ENCODE measurements around the gene CNKSR2. TPM values are rescaled to one million over a fixed set of nuclear protein-coding genes. Genes with fewer than 3 reads are reported as not detected.
A peak's percentile ranks its signal among the peaks of the same experiment; 100 is the strongest.

The CNKSR2 gene
- total RNA-seq, 1 experiment from 2014 or later, result 33.0 TPM

DNA sequence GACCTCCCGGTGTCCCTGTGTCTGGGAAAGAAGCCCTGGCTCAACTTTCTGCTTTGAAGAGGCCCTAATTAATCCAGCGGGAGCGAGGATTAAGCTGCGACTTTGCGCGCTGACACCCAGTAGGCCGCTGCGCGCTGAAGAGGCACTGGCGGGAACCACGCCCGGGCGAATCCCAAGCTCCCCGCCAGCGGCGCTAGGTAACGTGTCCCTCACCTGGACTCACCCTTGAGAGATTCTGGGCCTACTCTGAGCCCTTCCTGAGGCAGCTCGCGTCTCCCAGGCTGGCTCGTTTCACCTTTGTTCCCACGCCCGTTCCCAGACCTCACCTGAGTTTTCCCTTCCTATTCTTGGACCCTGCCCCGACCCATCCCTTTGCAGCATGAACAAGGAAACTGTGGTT lies 284.5 kb downstream of the CNKSR2 start:
- Histone ChIP-seq H3K27ac (peak overlapping the region; percentile 35), H3K4me1 (peaks cover 15% of the 10 kb centered on the region), H3K9me3 (replicated peaks) (no peaks in the 10 kb centered on the region), H3K27me3 (no peaks in the 10 kb centered on the region), H3K4me3 (no peak overlapping the region), H3K36me3 (no peaks in the 10 kb centered on the region)
- no peak for DNase-seq

DNA sequence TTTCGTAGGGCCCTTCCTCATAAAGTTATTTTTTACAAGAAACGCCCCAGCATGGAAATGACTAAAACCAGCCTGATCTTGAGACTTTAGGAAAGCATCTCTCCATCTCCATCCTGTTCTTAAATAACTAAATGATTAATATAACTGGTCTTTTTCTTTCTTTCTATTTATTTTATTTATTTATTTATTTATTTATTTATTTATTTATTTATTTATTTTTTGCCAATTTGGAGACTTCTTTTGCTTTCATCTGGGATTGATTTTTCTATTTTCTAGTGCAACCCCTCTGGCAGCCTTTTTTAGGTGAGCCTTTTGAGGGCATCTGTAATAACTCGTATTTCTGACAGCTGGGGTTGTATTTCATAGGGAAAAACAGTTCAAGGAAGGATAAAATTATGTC lies 285.1 kb downstream of the CNKSR2 start:
- no peaks in the 10 kb centered on the region for H3K36me3 ChIP-seq
- H3K4me1 ChIP-seq, result peaks cover 15% of the 10 kb centered on the region
- no peaks in the 10 kb centered on the region for H3K9me3 ChIP-seq (replicated peaks)
- H3K4me3 ChIP-seq, result no peak overlapping the region
- H3K27me3 ChIP-seq, result no peaks in the 10 kb centered on the region
- peak overlapping the region; percentile 35 for H3K27ac ChIP-seq
- DNase-seq, result no peak

DNA sequence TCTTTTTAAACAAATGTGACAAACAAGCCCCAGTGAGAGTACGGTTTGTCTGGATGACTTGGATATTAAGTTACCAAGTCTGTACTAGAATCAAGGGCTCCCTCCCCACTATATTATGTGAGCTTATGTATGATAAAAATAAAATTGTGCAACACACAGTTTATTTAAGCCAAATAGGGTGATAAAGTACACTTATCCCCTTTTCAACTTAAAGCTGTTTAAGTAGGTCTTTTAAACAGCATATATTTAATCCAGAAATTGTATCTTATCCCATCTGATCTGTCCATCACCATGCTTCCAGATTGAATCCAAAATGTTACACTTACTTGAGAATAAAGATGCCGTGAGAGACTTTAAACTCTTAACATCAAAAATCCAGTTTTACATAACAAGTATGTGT lies 285.9 kb downstream of the CNKSR2 start:
- Histone ChIP-seq H3K27ac (no peak overlapping the region), H3K27me3 (no peaks in the 10 kb centered on the region), H3K4me1 (peaks cover 13% of the 10 kb centered on the region), H3K4me3 (no peak overlapping the region), H3K9me3 (replicated peaks) (no peaks in the 10 kb centered on the region), H3K36me3 (no peaks in the 10 kb centered on the region)
- DNase-seq, result peak in 1 of 2 experiments; percentile 29

DNA sequence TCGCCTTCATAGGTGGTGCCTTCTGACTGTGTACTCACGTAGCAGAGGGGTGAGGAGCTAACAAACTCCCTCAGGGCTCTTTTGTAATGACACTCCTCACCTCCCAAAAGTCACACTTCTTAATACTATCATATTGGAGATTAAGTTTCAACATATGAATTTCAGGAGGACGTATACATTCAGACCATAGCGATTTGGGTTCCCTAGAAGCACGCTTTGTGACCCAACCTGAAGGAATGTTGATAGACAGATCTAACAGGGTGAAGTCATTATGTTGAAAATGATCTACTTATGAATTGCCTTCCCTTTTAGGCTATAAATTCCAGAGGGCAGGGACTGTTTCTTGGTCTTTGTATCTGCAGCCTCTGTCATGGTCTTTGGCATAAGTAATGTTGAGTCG lies 287.1 kb downstream of the CNKSR2 start:
- H3K27ac ChIP-seq, result no peak overlapping the region
- H3K36me3 ChIP-seq, result no peaks in the 10 kb centered on the region
- DNase-seq, result no peak
- H3K27me3 ChIP-seq, result no peaks in the 10 kb centered on the region
- H3K4me1 ChIP-seq, result peaks cover 13% of the 10 kb centered on the region
- H3K9me3 ChIP-seq (replicated peaks), result no peaks in the 10 kb centered on the region
- H3K4me3 ChIP-seq, result no peak overlapping the region

DNA sequence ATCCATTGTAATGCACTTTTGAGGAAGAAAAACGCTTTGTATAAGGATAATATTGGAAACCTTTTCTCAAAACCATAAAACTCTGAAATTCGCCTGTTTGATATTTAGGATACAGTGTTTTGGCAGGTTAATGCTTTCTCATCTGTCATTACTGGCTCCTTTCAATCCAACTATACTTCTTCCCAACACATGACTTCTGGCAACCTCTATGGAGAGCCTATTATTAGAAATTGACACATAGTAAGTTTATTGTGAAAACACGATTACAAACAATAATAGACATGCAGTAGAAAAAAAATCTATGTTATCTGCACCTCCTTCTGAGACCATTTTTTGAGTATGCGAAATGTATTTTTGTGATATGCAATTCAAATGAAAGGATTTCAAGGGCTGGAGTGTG lies 288.5 kb downstream of the CNKSR2 start:
- Histone ChIP-seq H3K9me3 (replicated peaks) (no peaks in the 10 kb centered on the region), H3K27ac (no peak overlapping the region), H3K36me3 (no peaks in the 10 kb centered on the region), H3K27me3 (no peaks in the 10 kb centered on the region), H3K4me1 (peaks cover 13% of the 10 kb centered on the region), H3K4me3 (no peak overlapping the region)
- DNase-seq, result no peak

DNA sequence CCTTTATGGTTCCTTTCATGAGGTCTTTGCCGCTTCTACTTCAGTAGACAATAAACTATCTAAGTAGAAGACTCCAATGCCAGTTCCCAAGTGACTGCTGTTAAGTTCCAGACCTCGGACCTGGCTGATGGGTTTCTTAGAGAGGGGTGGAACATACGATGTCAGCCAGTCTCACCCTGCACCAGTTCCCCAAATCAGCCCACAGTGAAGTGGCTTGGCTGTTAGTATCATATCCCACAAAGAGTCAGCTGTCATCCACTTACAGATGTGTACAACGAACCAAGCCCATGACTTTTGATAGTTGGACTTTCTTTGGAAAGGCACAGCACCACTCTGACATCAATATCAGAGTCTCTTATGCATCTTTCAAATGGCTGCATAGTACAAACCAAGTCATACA lies 292.0 kb downstream of the CNKSR2 start:
- no peak overlapping the region for H3K27ac ChIP-seq
- H3K4me3 ChIP-seq, result no peak overlapping the region
- H3K9me3 ChIP-seq (replicated peaks), result no peaks in the 10 kb centered on the region
- H3K36me3 ChIP-seq, result no peaks in the 10 kb centered on the region
- no peak for DNase-seq
- H3K27me3 ChIP-seq, result no peaks in the 10 kb centered on the region
- H3K4me1 ChIP-seq, result no peaks in the 10 kb centered on the region; the same call in none of the 2 replicates

DNA sequence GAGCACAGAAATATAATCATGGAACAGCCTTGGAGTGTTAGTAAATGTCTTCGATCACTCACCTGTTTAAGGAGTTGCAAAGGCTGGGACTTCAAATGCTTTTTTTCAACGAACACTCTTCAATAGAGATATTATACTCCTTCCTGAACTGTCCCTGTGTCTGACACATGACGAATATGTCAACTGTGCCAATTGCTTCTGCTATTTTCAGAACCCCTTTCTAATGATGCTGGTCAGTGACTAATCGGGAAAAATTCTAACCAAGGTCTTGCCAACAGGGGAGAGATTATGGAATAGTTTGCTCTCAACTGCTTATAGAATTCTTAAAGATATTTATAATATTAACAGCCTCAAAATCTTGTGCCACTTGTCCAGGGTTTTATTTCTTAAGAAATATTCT lies 292.5 kb downstream of the CNKSR2 start:
- Histone ChIP-seq H3K36me3 (no peaks in the 10 kb centered on the region), H3K27me3 (no peaks in the 10 kb centered on the region), H3K27ac (no peak overlapping the region), H3K4me3 (no peak overlapping the region), H3K9me3 (replicated peaks) (no peaks in the 10 kb centered on the region), H3K4me1 (no peaks in the 10 kb centered on the region; the same call in none of the 2 replicates)
- peak in 1 of 2 experiments; percentile 11 for DNase-seq

DNA sequence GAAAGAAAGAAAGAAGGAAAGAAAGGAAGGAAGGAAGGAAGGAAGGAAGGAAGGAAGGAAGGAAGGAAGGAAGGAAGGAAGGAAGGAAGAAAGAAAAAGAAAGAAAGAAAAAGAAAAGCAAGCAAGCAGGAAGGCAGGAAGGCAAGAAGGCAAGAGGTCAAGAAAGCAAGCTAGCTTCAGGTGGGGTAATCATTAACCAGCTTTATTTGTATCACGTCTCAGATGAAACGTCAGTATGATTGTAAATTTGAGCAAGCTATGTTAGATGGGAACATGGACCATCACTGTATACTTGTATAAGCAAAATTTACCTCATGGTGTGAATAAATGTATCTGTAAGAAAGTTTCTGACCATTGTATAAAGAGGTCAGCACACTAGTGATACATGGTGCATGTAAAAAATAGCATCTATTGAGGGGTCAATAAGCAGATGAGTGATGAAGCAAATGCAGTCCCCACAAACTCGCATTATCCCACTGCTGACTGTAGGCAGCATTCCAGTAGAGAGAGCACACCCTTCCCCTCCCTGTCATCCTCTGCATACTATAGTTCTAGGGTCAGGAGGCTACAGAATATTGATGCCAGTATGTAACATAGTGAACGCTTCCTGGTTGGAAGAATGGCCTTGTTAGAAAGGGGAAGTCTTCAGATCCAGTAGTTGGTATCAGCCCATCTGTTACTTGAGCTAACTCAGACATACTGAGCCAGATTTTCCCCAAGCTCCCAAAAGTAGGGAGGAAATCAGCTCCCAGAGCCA lies 300.4 kb downstream of the CNKSR2 start:
- Histone ChIP-seq H3K27me3 (no peaks in the 10 kb centered on the region), H3K4me1 (no peaks in the 10 kb centered on the region)

DNA sequence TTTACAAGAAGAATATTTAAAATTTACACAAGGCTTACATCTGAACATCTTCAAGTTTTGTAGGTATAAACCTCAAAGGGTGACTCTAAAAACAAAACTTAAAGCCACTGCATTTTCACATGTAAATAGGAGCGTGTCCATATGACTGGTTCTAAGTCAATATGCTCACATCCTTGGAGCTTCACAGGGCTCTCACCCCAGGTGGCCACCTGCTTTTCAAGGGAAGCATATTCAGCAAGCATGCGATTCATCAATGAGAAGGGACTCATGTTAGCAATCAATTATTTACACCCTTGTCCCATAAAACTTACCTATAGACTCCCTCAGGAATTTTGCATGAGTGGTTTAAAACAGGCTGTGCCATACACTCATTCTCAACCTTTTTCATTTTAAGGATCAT lies 301.7 kb downstream of the CNKSR2 start:
- Histone ChIP-seq H3K27ac (no peak overlapping the region), H3K27me3 (no peaks in the 10 kb centered on the region), H3K36me3 (no peaks in the 10 kb centered on the region), H3K4me1 (no peaks in the 10 kb centered on the region), H3K9me3 (replicated peaks) (no peaks in the 10 kb centered on the region), H3K4me3 (no peak overlapping the region)
- DNase-seq, result no peak

More for the DNA sequence above, 300.4 kb downstream of the CNKSR2 start:
- no peaks in the 10 kb centered on the region for H3K36me3 ChIP-seq
- H3K9me3 ChIP-seq (replicated peaks), result no peaks in the 10 kb centered on the region
- H3K4me3 ChIP-seq, result no peak overlapping the region
- DNase-seq, result no peak
- H3K27ac ChIP-seq, result no peak overlapping the region

DNA sequence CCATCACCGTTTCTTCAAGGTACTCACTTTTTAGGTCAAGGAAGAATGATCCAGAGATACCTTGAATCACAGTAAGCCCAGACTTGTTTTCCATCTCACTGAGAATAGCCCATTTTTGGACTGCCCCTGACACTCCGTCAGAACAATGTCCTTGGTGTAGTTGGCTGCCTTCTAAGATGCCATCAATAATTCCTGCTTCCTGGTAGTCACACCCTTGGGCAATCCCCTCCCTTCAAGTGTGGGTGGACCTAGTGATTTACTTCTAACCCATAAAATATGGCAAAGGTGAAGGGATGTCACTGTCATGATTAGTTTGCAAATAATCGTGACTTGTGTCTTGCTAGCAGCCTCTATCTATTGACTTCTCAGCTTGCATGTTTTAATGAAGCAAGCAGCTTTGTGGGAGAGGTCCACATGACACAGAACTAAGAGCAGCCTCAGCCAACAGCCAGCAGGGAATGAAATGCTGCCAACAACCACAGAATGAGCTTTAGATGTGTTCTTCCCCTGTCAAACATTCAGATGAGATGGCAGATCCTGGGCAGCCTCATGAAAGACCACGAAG lies 303.9 kb downstream of the CNKSR2 start:
- DNase-seq, result no peak
- H3K4me1 ChIP-seq, result no peaks in the 10 kb centered on the region
- H3K27me3 ChIP-seq, result no peaks in the 10 kb centered on the region
- no peaks in the 10 kb centered on the region for H3K9me3 ChIP-seq (replicated peaks)
- H3K4me3 ChIP-seq, result no peak overlapping the region
- no peaks in the 10 kb centered on the region for H3K36me3 ChIP-seq
- H3K27ac ChIP-seq, result no peak overlapping the region

DNA sequence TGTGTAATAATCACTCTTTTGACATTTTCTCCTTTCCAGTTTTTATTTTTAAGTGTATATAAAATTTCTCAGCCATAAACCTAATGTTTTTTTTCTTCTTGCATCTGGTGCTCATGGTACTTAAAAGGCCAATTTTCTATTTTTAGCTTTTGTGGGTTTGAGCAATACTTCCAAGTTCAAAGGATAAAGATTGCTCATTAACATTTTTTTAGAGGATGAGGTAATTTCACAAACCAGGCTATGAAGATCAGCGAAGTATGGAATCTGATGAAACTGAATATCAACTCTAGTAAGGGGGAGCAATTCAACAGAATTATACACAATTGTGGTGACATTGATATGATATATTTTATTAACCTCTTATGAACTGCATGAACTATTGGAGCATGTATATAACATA lies 309.7 kb downstream of the CNKSR2 start:
- no peak for DNase-seq
- Histone ChIP-seq H3K4me3 (no peak overlapping the region), H3K36me3 (no peaks in the 10 kb centered on the region), H3K9me3 (replicated peaks) (no peaks in the 10 kb centered on the region), H3K4me1 (no peaks in the 10 kb centered on the region), H3K27me3 (no peaks in the 10 kb centered on the region), H3K27ac (no peak overlapping the region)

DNA sequence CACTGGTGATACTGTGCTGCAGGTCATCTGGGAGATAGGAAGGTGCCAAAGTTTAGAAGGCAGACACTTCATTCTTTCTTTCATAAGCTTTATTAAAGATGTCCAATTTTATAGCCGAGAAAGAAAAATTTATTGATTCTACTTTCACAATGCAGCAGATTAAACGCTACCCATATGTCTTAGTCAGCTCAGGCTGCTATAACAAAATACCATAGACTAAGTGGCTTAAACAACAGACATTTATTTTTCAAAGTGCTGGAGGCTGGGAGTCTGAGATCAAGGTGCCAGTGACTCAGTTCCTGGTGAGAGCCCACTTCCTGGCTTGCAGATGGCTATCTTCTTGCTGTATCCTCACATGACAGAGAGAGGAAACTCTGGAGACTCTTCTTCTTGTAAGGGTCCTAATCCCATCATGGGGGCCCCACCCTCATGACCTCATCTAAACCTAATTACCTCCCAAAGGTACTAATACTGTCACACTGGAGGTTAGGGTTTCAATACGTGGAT lies 317.3 kb downstream of the CNKSR2 start:
- no peaks in the 10 kb centered on the region for H3K36me3 ChIP-seq
- no peak overlapping the region for H3K4me3 ChIP-seq
- H3K4me1 ChIP-seq, result no peaks in the 10 kb centered on the region
- H3K9me3 ChIP-seq (replicated peaks), result no peaks in the 10 kb centered on the region
- no peaks in the 10 kb centered on the region for H3K27me3 ChIP-seq
- H3K27ac ChIP-seq, result no peak overlapping the region
- no peak for DNase-seq

DNA sequence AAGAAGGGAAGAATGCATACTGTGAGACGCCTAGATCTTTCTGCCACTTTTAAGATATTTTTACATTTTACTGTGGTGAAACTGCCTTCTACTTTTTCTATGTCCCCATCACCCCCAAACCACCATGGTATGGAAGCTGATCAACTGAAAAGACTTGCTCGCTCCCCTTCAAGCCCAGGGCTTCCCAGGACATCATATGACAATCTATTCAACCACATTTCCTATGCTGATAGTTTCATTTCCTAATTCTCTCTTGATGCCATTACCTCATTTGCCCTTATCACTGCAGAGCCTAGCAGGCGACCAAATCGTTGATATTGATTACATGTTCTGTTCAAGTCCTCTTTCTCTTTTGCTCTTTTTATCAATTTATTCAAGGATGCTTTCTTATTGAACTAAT lies 324.1 kb downstream of the CNKSR2 start:
- no peak overlapping the region for H3K27ac ChIP-seq
- no peaks in the 10 kb centered on the region for H3K9me3 ChIP-seq (replicated peaks)
- peaks cover 6% of the 10 kb centered on the region; the same call in 1 of the 2 replicates for H3K4me1 ChIP-seq
- DNase-seq, result no peak
- no peak overlapping the region for H3K4me3 ChIP-seq
- no peaks in the 10 kb centered on the region for H3K36me3 ChIP-seq
- H3K27me3 ChIP-seq, result no peaks in the 10 kb centered on the region

DNA sequence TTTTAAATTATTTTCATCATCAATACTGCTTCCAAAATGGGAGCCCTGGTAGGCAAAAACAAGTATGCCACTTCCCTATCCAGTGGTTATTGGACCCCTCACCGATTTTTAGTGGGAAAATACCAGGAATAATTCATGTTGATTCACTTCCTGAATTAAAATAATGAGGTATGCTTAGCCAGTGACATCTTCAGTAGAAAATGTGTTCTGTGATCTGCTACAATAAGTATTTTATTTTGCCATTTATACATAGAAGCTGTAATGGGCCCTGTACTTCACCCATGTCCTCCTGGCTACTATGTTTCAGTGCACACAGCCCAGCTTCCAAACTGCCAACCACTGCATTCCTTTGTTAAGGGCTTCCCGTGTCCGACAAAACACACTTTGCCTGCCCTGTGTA lies 324.9 kb downstream of the CNKSR2 start:
- no peak for DNase-seq
- H3K27ac ChIP-seq, result no peak overlapping the region

DNA sequence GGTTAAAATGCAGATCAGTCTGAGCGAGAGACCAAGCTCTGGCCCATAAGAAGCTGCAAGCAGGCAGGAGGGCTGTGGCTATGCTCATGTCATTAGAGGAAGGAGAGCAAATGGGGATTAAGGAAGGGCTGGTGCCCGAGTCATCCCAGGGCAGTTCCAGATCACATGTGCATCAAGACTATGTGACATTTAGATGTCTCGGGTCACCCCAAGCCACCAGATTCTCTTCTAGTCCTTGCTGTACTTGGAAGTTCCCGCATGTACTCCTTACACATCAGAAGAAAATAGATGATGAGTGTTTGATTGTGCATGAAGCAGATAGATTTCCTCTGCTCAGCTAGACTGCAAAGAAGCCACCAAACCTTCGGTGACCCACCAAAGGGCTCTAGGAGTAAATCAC lies 326.1 kb downstream of the CNKSR2 start:
- no peak for DNase-seq
- Histone ChIP-seq H3K27ac (no peak overlapping the region), H3K4me3 (no peak overlapping the region), H3K4me1 (peaks cover 6% of the 10 kb centered on the region; the same call in 1 of the 2 replicates), H3K9me3 (replicated peaks) (no peaks in the 10 kb centered on the region), H3K36me3 (no peaks in the 10 kb centered on the region), H3K27me3 (no peaks in the 10 kb centered on the region)

More for the DNA sequence above, 324.9 kb downstream of the CNKSR2 start:
- peaks cover 6% of the 10 kb centered on the region; the same call in 1 of the 2 replicates for H3K4me1 ChIP-seq
- H3K9me3 ChIP-seq (replicated peaks), result no peaks in the 10 kb centered on the region
- no peaks in the 10 kb centered on the region for H3K27me3 ChIP-seq
- H3K4me3 ChIP-seq, result no peak overlapping the region
- no peaks in the 10 kb centered on the region for H3K36me3 ChIP-seq

All from SJCRH30 (cell line).